Smooth muscle cell (in vitro differentiated cells): ENCODE measurements around the gene FN1. TPM values are rescaled to one million over a fixed set of nuclear protein-coding genes. Genes with fewer than 3 reads are reported as not detected.
A peak's percentile ranks its signal among the peaks of the same experiment; 100 is the strongest.

Source experiments
- DNase-seq: peaks from one replicate; lab custom pipeline; 2025; ENCODE audit not compliant: unreplicated experiment; lab: John Stamatoyannopoulos, UW
- H2AFZ ChIP-seq: fragments of 200-600 bp; sonication (generic); 2 replicates; pipeline ENCODE4 v1.6.0; 2016; ENCODE audit warnings: antibody characterized with exemption, low read depth, mild to moderate bottlenecking
- H3F3A ChIP-seq: fragments of 200-600 bp; sonication (generic); 2 replicates; pipeline ENCODE4 v1.6.0; 2017; ENCODE audit warnings: antibody characterized with exemption, low read depth
- H3K27ac ChIP-seq: fragments of 200-600 bp; sonication (generic); 2 replicates; pipeline ENCODE4 v1.5.1; 2016; ENCODE audit warnings: low read depth, mild to moderate bottlenecking
- H3K27me3 ChIP-seq: fragments of 200-600 bp; sonication (generic); 2 replicates; pipeline ENCODE4 v1.6.1; 2016; ENCODE audit warnings: low read depth, mild to moderate bottlenecking
- H3K36me3 ChIP-seq: fragments of 200-600 bp; sonication (generic); 2 replicates; pipeline ENCODE4 v1.5.1; 2016; ENCODE audit warnings: low read depth
- H3K4me1 ChIP-seq: fragments of 200-600 bp; sonication (generic); 2 replicates; pipeline ENCODE4 v1.5.1; 2016; ENCODE audit warnings: low read depth
- H3K4me2 ChIP-seq: fragments of 200-600 bp; sonication (generic); 2 replicates; pipeline ENCODE4 v1.6.0; 2016; ENCODE audit warnings: mild to moderate bottlenecking
- H3K4me3 ChIP-seq: fragments of 200-600 bp; sonication (generic); 2 replicates; pipeline ENCODE4 v1.5.1; 2016; ENCODE audit warnings: mild to moderate bottlenecking
- H3K79me2 ChIP-seq: fragments of 200-600 bp; sonication (generic); 2 replicates; pipeline ENCODE4 v1.6.0; 2016; ENCODE audit warnings: low read depth, mild to moderate bottlenecking
- H3K9ac ChIP-seq: fragments of 200-600 bp; sonication (generic); 2 replicates; pipeline ENCODE4 v1.6.0; 2016; ENCODE audit warnings: low read depth
- H3K9me3 ChIP-seq: fragments of 200-600 bp; sonication (generic); replicated peaks from 2 replicates; pipeline ENCODE4 v1.5.1; 2016; ENCODE audit warnings: low read depth
- H4K20me1 ChIP-seq: fragments of 200-600 bp; sonication (generic); 2 replicates; pipeline ENCODE4 v1.6.0; 2016; ENCODE audit warnings: low read depth
- WGBS: methylation state at CpG from one replicate; pipeline ENCODE4 v1.1.7; 2016; ENCODE audit warnings: low lambda C conversion rate; 5-methylcytosine and 5-hydroxymethylcytosine counted together
- polyA plus RNA-seq: library from polyadenylated mRNA; unstranded; fragments of >200 nt; fragmentation: Nextera tagmentation; extraction: Ambion mirVana; gene quantifications from 2 replicates; pipeline ENCODE4 v1.2.1, GENCODE V29; 2016
- total RNA-seq: library from RNA; depleted of rRNA; stranded (reverse); fragments of >200 nt; gene quantifications from 2 replicates; pipeline ENCODE4 v1.2.3, GENCODE V29; 2014
- TF ChIP-seq, protein P1 (sequence below): fragments of 200-600 bp; sonication (generic); IDR thresholded peaks from 2 replicates; pipeline ENCODE4 v1.5.1; 2017; ENCODE audit warnings: borderline replicate concordance, mild to moderate bottlenecking, antibody characterized with exemption; ENCODE audit not compliant: insufficient read depth, poor library complexity, severe bottlenecking

Gene FN1
- total and polyA plus RNA-seq, 2 experiments from 2014 or later, result 10,917 to 21,295 TPM

DNA sequence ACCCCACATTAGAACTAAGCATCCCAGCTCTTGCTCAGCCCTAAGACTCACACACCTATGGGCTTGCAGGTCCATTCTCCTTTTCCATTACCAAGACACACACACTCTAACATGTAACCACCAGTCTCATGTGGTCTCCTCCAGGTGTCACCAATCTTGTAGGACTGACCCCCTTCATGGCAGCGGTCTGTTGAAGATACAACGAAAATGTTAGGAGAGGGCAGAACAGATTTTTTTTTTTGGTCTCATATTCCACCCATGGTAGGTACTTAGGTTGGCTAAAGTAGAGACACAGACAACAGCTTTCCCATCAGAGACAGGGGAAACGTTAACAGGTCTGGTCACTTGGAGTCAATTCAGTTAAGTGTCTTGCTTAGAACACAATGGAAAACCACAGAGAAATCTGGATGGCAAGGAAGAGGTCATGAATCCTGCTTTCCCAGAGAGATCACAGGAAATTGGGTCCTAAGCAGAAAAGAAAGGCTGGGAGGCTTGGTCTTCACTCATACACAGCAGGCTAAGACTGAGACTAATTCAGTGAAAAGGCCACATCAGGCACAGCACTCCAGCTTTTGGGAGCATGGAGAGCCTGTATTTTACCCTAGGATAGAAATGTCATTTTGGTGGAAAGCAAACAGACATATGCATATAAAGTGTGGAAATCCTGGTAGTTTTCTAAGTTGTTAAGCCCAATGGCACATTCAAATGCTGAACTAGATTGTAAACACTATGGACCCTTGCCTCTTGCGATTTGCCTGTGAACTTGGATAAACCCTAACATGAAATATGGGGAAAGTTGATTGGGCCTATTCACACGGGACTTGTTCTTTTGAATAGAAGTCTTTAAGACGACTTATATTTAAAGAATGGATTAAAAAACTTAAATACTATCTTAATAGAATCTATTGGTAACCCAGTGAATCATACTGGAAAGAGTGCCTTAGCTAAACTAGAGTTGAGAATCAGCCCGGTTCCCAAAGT lies 3.8 kb downstream of the FN1 start:
- no peak overlapping the region for H2AFZ ChIP-seq
- peaks cover 87% of the 10 kb centered on the region for H4K20me1 ChIP-seq
- no peaks in the 10 kb centered on the region for H3K9me3 ChIP-seq
- H3K27ac ChIP-seq, result peak overlapping the region; percentile 96
- peak overlapping the region; percentile 74 for H3K4me3 ChIP-seq
- TF ChIP-seq, protein P1, sequence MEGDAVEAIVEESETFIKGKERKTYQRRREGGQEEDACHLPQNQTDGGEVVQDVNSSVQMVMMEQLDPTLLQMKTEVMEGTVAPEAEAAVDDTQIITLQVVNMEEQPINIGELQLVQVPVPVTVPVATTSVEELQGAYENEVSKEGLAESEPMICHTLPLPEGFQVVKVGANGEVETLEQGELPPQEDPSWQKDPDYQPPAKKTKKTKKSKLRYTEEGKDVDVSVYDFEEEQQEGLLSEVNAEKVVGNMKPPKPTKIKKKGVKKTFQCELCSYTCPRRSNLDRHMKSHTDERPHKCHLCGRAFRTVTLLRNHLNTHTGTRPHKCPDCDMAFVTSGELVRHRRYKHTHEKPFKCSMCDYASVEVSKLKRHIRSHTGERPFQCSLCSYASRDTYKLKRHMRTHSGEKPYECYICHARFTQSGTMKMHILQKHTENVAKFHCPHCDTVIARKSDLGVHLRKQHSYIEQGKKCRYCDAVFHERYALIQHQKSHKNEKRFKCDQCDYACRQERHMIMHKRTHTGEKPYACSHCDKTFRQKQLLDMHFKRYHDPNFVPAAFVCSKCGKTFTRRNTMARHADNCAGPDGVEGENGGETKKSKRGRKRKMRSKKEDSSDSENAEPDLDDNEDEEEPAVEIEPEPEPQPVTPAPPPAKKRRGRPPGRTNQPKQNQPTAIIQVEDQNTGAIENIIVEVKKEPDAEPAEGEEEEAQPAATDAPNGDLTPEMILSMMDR, result no peak
- peak overlapping the region; percentile 96 for H3K9ac ChIP-seq
- WGBS, result 57% methylated on average over 7 of the region's 7 CpGs
- DNase-seq, result no peak
- peaks cover 86% of the 10 kb centered on the region for H3F3A ChIP-seq
- H3K4me1 ChIP-seq, result peaks cover 13% of the 10 kb centered on the region
- peaks cover 25% of the 10 kb centered on the region for H3K36me3 ChIP-seq
- H3K27me3 ChIP-seq, result no peaks in the 10 kb centered on the region
- H3K4me2 ChIP-seq, result peak overlapping the region; percentile 90
- peaks cover 93% of the 10 kb centered on the region for H3K79me2 ChIP-seq

DNA sequence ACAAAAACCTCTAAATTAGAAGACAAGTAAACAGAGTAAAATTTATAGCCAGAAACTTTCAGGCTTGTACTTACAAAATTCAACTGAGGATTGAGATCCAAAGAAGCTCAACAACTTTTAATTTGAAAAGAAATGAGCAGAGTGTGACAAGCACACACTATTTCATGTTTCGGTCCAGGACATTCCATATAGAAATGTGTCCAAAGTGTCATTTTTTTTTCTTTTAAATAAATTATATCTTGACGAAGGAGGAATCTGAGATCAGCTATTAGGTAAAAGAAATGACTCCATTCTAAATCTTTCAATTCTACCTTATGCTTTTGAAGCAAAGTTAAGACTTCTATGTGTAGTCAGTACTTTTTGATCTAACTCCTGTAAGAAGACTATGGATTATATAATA lies 4.6 kb downstream of the FN1 start:
- H3K79me2 ChIP-seq, result peaks cover 90% of the 10 kb centered on the region
- H3K27ac ChIP-seq, result peak overlapping the region; percentile 96
- H2AFZ ChIP-seq, result no peak overlapping the region
- no peak for DNase-seq
- peaks cover 26% of the 10 kb centered on the region for H3K36me3 ChIP-seq
- H3K4me3 ChIP-seq, result peak overlapping the region; percentile 74
- peak overlapping the region; percentile 96 for H3K9ac ChIP-seq
- H4K20me1 ChIP-seq, result peaks cover 95% of the 10 kb centered on the region
- no peaks in the 10 kb centered on the region for H3K9me3 ChIP-seq
- H3F3A ChIP-seq, result peaks cover 81% of the 10 kb centered on the region
- peak overlapping the region; percentile 90 for H3K4me2 ChIP-seq
- no peaks in the 10 kb centered on the region for H3K27me3 ChIP-seq
- H3K4me1 ChIP-seq, result peaks cover 6% of the 10 kb centered on the region
- 35% methylated on average over 2 of the region's 2 CpGs for WGBS
- TF ChIP-seq, protein P1, result no peak

DNA sequence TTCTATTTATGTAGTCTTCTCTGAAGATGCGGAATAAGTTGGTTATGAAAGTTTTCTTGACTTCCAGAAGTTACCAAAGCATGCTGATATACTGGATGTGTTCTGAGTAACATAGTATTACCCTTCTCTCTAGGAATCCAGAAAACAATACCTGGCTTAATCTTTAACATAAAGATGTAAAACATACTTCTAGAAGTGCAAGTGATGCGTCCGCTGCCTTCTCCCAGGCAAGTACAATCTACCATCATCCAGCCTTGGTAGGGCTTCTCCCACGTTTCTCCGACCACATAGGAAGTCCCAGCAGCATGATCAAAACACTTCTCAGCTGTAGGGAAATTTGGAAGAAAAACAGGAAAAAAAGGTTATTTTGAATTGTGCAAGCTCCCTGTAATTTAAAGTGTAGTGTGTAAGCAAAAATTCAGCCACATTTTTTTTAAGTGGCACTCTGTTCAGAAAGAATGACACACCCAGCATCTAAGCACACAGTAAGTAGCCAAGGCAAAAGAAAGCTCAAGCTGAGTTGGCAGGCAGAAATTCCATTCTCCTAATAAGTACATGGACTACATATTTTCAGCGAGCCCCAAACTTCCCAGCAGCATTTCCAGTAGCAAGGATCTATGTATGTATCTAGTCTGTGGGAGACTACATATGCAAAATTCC lies 5.2 kb downstream of the FN1 start:
- no peak for DNase-seq
- Histone ChIP-seq H2AFZ (no peak overlapping the region), H3K27me3 (no peaks in the 10 kb centered on the region)

More for the DNA sequence above, 5.2 kb downstream of the FN1 start:
- TF ChIP-seq, protein P1, result no peak
- peaks cover 97% of the 10 kb centered on the region for H4K20me1 ChIP-seq
- H3K27ac ChIP-seq, result peak overlapping the region; percentile 96
- H3K4me1 ChIP-seq, result peaks cover 6% of the 10 kb centered on the region
- no peaks in the 10 kb centered on the region for H3K9me3 ChIP-seq
- peak overlapping the region; percentile 90 for H3K4me2 ChIP-seq
- 49% methylated on average over 6 of the region's 6 CpGs for WGBS
- peak overlapping the region; percentile 96 for H3K9ac ChIP-seq
- peaks cover 89% of the 10 kb centered on the region for H3K79me2 ChIP-seq
- H3K36me3 ChIP-seq, result peaks cover 26% of the 10 kb centered on the region
- H3K4me3 ChIP-seq, result peak overlapping the region; percentile 74
- H3F3A ChIP-seq, result peaks cover 80% of the 10 kb centered on the region
